KMS-11 (cell line): ENCODE measurements around the gene DSTN.

Experiments
- H2AFZ ChIP-seq: fragments of 200-600 bp; sonication (generic); 2 replicates; pipeline ENCODE4 v1.6.1; 2016; ENCODE audit warnings: antibody characterized with exemption, mixed run types, low read depth
- H3K27ac ChIP-seq: fragments of 200-600 bp; sonication (generic); 2 replicates; pipeline ENCODE4 v1.6.1; 2016; ENCODE audit warnings: mild to moderate bottlenecking, mixed run types
- H3K27me3 ChIP-seq: fragments of 200-600 bp; sonication (generic); 2 replicates; pipeline ENCODE4 v1.6.1; 2017; ENCODE audit warnings: mild to moderate bottlenecking, low read depth, mixed run types, moderate library complexity; ENCODE audit not compliant: insufficient read depth
- H3K36me3 ChIP-seq: fragments of 200-600 bp; sonication (generic); 2 replicates; pipeline ENCODE4 v1.6.1; 2017; ENCODE audit warnings: mild to moderate bottlenecking, mixed run types; ENCODE audit not compliant: insufficient read depth
- H3K4me1 ChIP-seq: fragments of 200-600 bp; sonication (generic); 2 replicates; pipeline ENCODE4 v1.6.1; 2016; ENCODE audit warnings: mild to moderate bottlenecking, low read depth, mixed run types; ENCODE audit not compliant: poor library complexity, severe bottlenecking
- H3K4me2 ChIP-seq: fragments of 200-600 bp; sonication (generic); 2 replicates; pipeline ENCODE4 v1.7.0; 2016; ENCODE audit warnings: mild to moderate bottlenecking, mixed run types
- H3K4me3 ChIP-seq: fragments of 200-600 bp; sonication (generic); IDR thresholded peaks from 2 replicates; pipeline ENCODE4 v1.6.1; 2017; ENCODE audit warnings: low read depth, low read length, mixed read lengths; ENCODE audit not compliant: insufficient read depth
- H3K79me2 ChIP-seq: fragments of 200-600 bp; sonication (generic); 2 replicates; pipeline ENCODE4 v1.6.1; 2016; ENCODE audit warnings: low read depth, mixed run types; ENCODE audit not compliant: insufficient read depth
- H3K9ac ChIP-seq: fragments of 200-600 bp; sonication (generic); 2 replicates; pipeline ENCODE4 v1.6.1; 2016; ENCODE audit warnings: mild to moderate bottlenecking, mixed run types
- H4K20me1 ChIP-seq: fragments of 200-600 bp; sonication (generic); 2 replicates; pipeline ENCODE4 v1.6.1; 2016; ENCODE audit warnings: mild to moderate bottlenecking, mixed run types; ENCODE audit not compliant: insufficient read depth
- TF ChIP-seq, protein P1 (sequence below): fragments of 200-600 bp; sonication (generic); conservative IDR thresholded peaks from 2 replicates; pipeline ENCODE4 v1.6.1; 2017; ENCODE audit warnings: low read depth, mild to moderate bottlenecking, antibody characterized with exemption, low read length, moderate library complexity, mixed read lengths

Gene DSTN

DNA sequence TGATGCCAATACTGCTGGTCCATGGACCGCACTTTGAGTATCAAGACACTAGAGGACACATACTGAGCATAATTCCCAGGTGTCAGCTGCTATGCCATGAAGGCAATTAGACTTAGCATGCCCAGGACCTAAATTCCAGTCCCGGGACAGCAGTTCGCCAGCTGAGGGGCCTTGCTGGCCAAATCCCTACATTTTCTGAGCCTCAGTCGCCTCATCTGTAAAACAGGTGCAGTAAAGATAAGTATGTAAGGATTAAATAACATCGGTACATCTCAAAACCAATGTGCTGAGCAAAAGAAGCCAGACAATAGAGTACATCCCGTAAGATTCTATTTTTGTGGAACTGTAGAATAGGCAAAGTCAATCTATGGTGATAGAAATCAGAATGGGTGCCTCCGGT lies 39.7 kb upstream of the DSTN start:
- Histone ChIP-seq H3K9ac (no peak overlapping the region), H3K4me3 (no peak overlapping the region), H3K27ac (no peak overlapping the region), H4K20me1 (no peaks in the 10 kb centered on the region), H3K27me3 (no peaks in the 10 kb centered on the region), H3K4me2 (peak overlapping the region; percentile 3; the same call in 1 of the 2 replicates), H3K36me3 (no peaks in the 10 kb centered on the region), H3K79me2 (no peaks in the 10 kb centered on the region), H2AFZ (peak overlapping the region; percentile 71; the same call in 1 of the 2 replicates), H3K4me1 (peaks cover 16% of the 10 kb centered on the region)
- TF ChIP-seq, protein P1, sequence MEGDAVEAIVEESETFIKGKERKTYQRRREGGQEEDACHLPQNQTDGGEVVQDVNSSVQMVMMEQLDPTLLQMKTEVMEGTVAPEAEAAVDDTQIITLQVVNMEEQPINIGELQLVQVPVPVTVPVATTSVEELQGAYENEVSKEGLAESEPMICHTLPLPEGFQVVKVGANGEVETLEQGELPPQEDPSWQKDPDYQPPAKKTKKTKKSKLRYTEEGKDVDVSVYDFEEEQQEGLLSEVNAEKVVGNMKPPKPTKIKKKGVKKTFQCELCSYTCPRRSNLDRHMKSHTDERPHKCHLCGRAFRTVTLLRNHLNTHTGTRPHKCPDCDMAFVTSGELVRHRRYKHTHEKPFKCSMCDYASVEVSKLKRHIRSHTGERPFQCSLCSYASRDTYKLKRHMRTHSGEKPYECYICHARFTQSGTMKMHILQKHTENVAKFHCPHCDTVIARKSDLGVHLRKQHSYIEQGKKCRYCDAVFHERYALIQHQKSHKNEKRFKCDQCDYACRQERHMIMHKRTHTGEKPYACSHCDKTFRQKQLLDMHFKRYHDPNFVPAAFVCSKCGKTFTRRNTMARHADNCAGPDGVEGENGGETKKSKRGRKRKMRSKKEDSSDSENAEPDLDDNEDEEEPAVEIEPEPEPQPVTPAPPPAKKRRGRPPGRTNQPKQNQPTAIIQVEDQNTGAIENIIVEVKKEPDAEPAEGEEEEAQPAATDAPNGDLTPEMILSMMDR = no peak

DNA sequence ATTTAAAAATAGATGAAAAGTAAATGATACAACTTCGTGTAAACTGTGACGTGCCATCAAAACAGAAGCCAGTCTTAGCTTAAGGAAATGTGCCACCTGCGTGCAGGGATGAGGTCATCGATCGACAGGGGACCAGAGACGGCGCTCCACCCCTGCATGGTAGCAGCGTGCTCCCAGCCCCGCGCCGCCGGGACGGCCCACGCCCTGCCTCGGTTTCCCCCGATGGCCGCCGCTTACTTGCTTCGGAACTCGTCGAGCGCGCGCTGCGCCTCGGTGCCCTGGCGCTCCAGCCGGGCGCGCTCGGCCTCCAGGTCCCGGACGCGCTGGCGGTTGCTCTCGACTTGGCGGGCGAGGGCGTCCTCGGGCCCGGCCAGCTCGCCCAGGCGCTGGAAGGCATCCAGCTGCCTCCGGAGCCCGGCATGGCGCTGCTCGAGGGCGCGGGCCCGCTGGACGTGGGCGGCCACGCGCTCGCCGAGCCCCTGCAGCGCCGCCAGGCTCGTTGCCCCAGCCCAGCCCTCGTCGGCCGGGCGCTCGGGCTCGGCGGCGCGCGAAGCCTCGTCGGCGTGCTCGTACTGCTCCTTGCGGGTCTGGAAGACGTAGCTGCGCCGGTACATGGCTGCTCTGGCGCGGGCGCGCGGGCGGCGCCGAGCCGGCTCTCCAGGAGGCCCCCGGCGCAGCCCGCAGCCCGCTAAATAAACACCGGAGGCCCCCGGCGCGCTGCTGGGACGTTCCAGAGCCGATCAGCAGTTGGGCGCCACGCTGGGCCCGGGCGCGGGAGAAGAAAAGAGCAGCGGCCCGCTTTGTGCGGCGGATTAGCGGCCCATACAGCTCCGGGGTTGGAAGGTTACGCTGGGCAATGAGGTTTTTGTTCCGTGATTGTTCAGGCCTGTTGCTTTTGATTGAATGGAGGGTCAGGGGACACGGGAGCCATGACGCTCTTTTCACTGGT lies 38.9 kb upstream of the DSTN start, which contains the start of gene BFSP1:
BFSP1 (minus strand) TSS at position 664 of the 949 bp plus-strand sequence; CDS start at position 614, 50 bp downstream.
- TF ChIP-seq, protein P1 = no peak
- H3K4me2 ChIP-seq = peak within 1 kb of the TSS; percentile 66; the same call in 1 of the 2 replicates
- no peaks in the 10 kb centered on the region for H4K20me1 ChIP-seq
- peaks cover 16% of the 10 kb centered on the region for H3K4me1 ChIP-seq
- no peaks in the 10 kb centered on the region for H3K79me2 ChIP-seq
- no peak within 1 kb of the TSS for H3K4me3 ChIP-seq
- H3K9ac ChIP-seq = peak within 1 kb of the TSS; percentile 77
- H2AFZ ChIP-seq = peak within 1 kb of the TSS; percentile 71
- H3K27me3 ChIP-seq = no peaks in the 10 kb centered on the region
- no peaks in the 10 kb centered on the region for H3K36me3 ChIP-seq
- peak within 1 kb of the TSS; percentile 62 for H3K27ac ChIP-seq

DNA sequence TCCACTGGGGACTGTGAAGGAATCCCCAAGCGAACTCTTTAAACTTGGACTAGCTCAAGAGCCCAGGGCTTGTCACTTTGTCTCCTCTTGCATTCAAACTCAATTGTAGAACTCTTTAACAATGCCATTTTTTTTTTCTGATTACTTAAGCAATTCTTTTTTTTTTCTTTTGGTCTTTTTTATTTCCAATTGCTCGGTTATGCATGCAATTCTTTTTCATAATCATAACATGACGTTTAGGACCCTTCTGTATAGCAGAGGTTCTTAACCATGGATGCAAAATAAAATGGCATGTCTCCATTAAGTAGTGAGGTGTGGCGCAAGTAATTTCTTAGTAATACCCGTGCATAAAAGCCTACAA lies 38.2 kb upstream of the DSTN start:
- Histone ChIP-seq H3K4me1 (peaks cover 18% of the 10 kb centered on the region), H3K36me3 (no peaks in the 10 kb centered on the region), H3K4me2 (peak overlapping the region; percentile 66; the same call in 1 of the 2 replicates), H3K79me2 (no peaks in the 10 kb centered on the region), H3K9ac (peak overlapping the region; percentile 77), H2AFZ (peak overlapping the region; percentile 71), H3K27ac (peak overlapping the region; percentile 62), H3K27me3 (no peaks in the 10 kb centered on the region), H4K20me1 (no peaks in the 10 kb centered on the region), H3K4me3 (no peak overlapping the region)
- TF ChIP-seq, protein P1 = no peak

DNA sequence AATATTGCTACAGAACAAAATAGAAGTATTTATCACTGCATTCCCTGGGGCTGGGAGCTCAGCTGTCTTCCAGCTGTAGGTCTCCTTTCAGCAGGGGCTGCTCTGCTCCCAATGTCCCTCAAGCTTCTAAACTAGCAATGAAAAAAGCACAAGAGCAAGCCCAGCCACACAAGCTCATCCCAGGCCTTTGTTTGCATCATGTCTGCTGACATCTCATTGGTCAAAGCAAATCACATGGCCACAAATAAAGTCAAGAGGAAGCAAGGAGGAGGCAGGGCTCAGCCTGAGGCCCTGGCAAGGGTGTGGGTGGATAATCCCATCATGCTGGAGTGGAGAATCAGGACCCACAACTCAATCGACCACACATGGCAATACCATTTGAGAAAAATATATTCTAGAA lies 36.5 kb upstream of the DSTN start:
- H3K4me2 ChIP-seq = peak overlapping the region; percentile 1; the same call in 1 of the 2 replicates
- peak overlapping the region; percentile 38; the same call in 1 of the 2 replicates for H2AFZ ChIP-seq
- H3K36me3 ChIP-seq = no peaks in the 10 kb centered on the region

More for the DNA sequence above, 36.5 kb upstream of the DSTN start:
- Histone ChIP-seq H3K79me2 (no peaks in the 10 kb centered on the region), H4K20me1 (no peaks in the 10 kb centered on the region), H3K27ac (no peak overlapping the region), H3K4me1 (peaks cover 36% of the 10 kb centered on the region), H3K4me3 (no peak overlapping the region), H3K9ac (no peak overlapping the region), H3K27me3 (no peaks in the 10 kb centered on the region)
- TF ChIP-seq, protein P1 = no peak
